ENCODE data around the gene LCN9.
"Not testable (repeated sequence)": the region's sequence is repeated elsewhere in the genome, so short reads cannot be mapped to it uniquely, and the experiment has no call there.

The LCN9 gene, protein sequence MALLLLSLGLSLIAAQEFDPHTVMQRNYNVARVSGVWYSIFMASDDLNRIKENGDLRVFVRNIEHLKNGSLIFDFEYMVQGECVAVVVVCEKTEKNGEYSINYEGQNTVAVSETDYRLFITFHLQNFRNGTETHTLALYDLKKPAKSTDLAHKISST

DNA sequence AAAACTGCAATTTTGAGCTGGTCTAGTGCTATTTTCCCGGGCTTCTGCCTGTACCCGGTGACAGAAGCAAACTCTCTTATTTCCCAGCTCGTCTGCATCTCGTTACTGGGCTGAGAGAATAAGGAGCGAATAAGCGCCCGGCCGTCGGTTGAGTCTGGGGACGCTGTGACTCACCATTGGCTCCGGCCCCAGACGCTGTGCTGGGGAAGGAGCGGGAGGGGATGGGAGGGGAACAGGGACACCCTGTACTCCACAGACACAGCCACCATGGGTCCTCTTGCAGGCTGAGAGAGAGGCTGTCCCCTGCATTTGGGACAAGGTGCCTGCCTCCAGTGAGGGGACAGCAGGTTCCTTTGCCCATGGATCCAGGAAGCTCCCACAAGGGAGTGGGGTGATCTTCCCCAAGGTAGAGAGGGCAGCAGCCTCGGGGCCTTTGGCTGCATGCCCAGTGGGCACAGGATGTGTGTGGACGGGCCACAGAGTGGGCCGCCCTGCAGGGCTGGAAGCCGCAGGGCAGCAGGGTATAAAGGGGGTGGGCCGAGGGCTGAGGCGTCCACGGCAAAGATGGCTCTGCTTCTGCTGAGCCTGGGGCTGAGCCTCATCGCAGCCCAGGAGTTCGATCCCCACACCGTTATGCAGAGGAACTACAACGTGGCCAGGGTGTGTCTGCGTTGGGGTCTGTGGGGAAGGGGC, at the start of gene LCN9:
TSS of gene LCN9 (plus strand) at position 552 of the 693 bp plus-strand sequence. CDS start at position 565, 13 bp downstream.
- no peak for DNase-seq

DNA sequence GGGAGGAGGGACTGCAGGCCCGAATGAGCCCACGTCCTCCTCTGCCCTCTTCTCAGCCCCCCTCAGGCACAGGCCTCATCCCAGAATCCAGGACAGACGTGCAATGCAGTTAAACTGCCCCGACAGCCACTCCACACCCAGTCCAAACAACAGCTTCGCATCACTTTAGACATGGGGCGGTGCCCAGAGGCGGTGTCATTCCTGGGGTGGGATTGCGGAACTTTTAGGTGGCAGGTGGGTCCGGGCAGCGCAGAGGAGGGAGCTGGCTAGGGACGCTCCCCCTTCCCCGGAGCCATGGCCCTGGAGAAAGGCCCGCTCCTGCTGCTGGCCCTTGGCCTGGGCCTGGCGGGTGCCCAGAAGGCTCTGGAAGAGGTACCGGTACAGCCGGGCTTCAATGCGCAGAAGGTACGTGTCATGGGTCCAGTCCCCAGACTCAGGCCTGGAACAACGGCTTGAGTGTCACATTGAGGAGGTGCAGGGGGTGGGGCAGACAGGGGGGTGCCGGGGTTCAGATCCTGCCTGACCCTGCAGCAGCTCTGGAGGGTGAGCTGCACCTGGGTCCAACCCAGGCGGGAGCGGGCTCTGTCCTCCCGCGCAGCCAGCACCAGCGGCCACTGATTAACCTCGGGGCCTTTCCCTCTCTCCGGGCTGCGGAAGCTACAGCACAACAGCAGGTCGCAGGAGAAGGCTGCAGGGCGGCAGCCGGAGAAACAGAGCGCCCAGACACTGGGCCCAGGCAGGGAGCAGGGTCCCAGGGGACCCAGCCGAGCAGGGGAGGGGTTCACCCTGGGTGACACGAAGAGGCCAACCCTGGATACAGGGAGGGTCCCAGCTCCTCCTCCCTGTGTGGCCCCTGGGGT, 48.9 kb upstream of the LCN9 start:
- no peak for DNase-seq

DNA sequence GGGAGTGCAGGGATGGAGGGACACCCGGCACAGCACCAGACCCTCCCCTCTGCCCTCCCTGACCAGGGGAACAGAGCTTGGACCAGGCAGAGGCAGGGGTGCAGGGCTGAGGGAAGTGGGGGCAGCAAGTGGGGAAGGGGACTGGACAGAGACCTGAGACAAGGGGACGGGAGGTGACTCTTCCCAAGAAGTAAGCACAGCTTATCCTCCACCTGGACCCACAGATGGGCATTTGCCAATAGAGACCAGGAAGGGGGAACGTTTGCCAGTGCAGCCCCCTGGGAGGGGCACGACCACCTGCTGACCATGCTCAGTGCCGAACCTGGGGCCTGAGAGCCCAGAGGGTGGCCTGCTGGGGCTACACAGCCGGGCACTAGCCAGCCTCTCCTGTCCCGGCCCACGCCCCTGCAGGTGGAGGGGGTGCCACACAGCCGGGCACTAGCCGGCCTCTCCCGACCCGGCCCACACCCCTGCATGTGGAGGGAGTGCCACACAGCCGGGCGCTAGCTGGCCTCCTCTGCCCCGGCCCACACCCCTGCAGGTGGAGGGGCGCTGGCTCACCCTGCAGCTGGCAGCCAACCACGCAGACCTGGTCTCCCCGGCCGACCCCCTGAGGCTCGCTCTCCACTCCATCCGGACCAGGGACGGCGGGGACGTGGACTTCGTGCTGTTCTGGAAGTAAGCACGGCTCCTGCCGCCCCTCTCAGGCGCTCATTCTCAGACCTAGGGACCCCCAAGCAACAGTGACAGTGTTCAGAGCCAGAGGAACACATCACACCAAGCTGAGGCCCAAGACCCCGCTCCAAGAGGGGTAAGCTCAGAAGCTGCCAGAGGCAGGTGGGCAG, 48.1 kb upstream of the LCN9 start:
- no peak for DNase-seq

DNA sequence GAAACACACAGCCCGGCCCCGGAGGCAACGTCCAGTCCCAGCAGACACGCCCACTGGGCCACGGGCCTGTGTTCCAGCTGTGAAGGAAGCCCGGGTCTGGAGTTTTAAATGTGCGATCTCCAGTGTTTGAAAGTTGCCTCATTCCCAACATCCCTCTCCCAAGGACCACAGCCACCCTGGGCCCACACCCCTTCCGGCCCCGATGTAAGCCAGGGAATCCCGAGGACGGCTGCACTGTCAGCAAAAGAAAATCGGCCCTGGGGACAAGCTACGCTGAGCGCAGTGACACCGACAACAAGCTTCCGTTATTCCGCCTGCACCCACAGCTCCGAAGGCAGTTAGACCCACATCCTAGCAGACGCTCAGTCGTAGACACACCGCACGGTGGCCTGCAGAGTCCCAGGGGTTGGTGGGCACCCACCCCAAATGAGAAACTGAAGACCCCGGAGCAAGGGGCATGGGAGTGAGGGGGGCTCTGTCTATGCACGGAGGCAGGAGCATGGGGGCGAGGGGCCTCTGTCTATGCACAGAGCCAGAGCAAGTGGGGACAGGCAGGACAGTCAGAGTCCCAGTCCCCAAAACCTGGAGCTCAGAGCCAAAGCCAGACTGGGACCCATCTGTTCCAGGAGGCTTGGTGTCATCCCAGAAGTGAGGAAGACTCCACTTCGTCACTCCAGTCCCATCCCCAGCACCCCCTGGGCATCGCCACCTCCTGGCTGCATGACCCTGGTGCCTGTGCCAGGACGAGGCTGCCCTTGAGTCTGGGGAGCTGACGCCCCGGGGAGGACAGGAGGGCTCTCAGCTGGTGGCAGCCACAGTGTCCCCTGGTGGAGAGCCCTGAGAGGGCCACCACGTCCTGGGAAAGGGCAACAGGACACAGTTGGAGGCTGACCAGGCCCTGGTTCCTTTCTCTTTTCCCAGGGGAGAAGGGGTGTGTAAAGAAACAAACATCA, 47.2 kb upstream of the LCN9 start:
- DNase-seq: no peak

DNA sequence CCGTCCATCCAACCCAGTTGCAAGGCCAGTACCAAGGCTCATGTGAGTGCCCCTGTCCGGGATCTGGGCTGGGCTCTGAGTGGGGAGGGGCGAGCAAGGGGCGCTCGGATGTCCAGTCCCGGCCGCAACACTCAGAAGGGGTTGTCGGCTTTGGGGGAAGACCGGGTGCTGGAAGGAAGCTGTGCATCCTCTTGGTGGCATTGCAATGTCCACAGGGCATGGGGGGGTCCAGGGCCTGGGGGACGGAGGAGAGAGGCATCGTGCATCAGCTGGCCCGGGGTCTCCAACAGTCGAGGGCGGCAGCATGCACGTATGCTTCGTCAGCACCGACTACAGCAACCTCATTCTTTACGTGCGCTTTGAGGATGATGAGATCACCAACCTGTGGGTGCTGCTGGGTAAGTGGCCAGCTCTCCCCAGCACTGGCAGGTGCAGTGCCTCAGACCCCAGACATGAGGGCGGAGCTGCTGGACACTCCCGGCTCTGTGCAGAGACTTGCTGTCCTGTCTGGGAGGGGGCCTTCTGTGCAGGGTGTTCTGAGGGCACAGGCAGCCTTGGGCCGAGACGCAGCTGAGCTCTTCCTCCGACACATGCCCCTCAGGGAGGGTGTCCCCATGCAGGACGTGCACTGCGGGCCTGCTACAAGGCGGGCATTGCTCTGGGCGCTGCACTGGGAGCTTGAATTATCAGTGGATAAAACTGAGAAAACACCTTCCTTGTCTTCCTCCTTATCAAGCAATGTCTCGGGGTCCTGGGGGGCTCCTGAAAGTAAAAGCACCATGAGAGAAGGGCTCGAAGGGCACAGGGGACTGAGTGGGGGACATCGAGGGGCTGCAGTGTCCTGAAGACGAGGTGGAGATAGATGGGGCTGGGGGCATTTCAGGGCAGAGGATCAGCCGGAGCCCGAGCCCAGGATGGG, 46.2 kb upstream of the LCN9 start:
- no peak for DNase-seq

DNA sequence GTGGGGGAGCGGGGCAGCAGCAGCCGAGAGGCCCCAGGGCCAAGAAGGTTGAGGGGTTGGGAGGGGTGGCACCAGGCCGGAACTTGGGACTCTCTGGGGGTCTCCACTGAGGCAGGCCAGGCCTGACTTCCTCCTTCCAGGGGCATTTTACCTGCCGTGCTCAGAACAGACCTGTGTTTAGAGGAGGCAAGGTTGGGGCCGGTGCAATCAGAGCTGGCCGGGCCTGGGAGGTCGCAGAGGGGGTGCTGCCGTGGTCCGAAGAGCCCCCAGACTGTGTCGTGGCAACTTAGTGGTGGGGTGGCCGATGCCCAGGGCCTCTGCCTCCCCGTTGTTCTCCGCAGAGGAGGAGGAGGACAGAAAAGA, 45.6 kb upstream of the LCN9 start:
- no peak for DNase-seq

DNA sequence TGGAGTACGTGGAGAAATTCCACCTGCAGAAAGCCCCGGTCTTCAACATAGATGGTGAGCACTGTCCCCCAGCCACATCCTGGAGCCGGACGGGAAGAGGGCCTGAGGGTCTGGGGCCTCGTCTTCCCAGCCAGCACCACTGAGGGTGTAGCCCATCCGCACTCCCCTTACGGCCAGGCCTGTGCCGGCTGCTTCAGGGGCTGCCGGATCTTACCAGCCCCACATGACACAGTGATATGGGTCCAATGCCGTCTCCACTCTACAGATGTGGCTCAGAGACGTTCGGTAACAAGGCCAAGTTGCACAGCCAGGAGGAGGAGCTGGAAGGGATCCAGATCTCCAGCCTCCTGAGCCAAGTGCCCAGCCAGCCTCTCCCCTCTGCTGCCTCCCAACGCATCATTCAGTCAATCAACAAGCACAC, 45.1 kb upstream of the LCN9 start:
- no peak for DNase-seq

DNA sequence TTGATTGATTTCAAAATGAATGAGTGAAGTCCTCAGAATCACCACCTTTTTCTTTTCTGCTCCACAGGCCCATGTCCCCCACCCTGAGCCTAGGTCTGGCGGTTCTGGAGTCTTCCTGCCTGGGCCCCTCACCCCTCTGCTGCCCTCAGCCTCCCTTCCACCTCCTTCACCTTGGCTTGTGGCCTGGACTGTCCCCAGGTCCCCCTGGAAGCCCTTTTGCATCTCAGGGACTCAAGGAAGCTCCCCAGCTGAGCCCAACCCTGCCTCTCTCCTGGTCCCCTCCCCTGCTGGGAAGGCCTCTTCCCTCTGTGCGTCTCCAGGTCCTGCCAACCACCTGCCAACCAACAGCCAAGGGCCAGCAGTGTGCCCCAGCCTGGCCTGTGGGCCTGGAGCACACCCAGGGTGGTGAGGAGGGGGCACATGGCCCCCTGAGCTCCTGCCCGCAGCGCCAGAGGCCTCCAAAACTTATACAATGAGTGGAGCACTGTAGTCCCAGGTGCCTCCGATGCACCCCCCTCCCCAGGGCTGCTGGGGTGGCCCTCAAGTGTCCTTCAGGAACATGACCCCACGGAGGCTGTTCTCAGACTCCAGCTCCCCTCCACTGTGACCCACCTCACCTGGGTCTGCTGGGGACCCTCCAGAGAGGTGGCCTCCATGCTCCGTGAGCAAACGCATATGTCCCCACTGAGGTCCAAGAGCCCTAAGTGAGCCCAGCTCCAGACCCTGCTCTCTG, 44.1 kb upstream of the LCN9 start:
- no peak for DNase-seq

DNA sequence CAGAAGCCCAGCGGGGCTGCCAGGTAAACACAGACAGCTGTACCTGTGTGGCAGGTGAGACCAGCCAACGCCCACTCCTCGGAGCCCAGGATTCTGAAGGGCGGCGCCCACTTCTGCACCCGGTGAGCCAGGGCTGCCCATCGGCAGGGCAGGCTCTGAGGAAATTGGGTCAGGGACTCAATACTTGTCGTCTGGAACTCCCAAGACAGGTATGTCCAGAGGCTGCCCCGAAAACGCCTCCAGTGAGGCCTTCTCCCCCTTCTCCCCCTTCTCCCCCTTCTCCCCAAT, 43.6 kb upstream of the LCN9 start:
- no peak for DNase-seq

DNA sequence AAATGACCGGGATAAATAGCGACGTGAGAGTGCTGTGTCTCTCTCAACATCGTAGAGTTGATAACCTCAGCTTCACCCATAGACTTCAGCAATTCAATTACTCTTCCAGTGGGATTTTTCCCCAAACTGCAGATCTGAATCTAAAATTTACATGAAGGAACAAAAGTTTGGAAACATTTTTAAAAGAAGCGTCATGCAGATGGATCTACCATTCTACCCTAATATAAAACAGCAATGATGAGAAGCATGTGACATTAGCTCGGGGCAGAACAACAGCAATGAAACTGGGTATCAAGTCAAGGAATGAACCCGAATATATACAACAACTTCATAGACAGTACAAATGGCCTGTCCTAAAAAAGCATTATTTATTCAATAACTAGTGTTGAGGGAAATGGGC, 42.6 kb upstream of the LCN9 start:
- no peak for DNase-seq

DNA sequence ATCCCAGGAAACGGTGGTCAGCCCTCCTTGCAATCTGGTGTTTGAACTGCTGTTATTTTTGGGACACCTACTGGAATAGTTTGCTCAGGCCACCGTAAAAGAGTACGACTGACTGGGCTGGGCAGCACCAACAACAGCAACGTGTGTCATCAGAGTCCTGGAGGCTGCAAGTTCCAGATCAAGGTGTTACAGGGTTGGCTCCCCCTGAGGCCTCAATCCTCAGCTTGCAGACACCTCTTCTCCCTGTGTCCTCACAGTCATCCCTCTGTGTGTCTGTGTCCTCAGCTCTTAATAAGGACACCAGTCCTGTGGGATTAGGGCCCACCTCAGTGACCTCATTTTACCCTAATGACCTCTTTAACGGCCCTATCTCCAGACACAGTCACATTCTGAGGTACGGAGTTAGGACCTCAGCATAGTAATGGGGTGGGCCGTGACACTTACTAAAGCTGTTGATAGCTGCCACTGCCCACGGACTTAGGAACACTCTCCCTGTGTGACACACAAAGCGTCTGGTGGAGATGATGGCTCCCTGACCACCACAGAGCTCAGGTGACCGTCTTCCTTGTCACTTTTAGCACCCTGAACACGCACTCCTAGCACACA, 40.6 kb upstream of the LCN9 start:
- no peak for DNase-seq

DNA sequence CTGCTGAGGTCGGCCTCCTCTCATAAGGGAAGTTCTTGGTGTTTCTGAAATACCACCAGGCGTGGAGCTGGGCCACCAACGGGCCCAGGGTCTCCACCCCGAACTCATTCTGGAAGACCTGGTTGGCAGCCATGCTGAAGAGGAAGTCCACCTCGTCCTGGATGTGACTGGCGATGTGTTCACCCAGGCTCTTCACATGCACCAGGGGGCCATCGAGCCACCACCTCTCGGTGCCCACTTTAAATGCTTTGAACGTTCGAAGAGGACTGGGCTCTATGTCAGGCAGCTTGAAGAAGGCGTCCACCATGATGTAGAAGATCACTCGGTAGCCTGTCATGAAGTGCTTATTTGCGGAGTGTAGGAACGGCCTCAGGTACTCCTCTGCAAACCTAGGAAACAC, 38.8 kb upstream of the LCN9 start:
- DNase-seq: no peak

DNA sequence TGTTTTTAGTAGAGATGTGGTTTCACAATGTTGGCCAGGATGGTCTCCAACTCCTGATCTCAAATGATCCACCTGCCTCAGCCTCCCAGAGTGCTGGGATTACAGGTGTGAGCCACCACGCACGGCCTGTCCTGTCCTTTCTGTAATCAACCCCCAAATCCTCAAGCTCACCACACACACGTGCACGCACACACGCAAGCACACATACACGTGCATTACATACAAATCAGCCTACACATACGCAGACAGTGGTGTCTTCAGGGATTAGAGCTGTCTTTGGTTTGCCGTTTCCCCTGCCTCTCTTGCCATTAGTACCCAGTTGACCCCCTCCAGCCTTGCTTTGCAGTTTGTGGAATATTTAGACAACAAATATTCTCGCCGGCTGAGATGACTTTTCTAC, 30.3 kb upstream of the LCN9 start:
- no peak for DNase-seq

DNA sequence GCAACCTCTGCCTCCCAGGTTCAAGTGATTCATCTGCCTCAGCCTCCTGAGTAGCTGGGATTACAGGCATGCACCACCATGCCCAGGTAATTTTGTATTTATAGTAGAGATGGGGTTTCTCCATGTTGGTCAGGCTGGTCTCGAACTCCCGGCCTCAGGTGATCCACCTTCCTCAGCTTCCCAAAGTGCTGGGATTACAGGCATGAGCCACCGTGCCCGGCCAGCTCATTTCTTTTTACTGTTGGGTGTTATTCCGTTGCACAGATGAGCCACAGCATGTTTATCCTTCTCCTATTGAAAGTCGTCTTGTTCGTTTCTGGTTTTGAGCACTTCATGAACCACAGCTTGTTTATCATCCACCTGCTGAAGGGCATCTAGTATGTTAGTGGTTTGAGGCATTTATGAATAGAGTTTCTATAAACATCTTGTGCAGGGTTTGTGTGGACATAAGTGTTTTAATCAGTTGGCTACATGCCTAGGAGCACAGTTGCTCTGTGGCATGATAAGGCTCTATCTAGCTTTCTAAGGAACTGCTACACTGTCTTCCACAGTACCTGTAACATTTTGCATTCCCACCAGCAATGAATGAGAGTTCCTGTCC, 26.1 kb upstream of the LCN9 start:
- not testable (repeated sequence) for DNase-seq

DNA sequence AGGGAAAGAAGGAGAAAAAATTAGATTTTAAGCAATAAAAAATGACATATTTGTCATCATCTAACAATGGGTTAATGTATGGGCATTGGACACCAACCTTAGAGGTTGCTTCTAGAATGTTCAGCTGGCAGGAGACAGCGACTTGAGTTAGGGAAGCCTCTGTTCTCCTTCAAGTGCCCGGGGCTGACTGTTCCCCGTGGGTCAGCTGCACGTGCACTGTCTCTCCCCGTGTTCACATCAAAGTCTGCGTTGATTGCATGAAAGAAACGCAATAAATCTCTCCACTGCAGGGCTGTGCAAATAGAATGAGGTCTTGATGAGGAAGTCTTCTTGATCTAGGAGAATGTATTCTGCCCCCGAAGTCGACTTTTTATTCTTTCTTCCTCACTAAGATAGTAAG, 23.9 kb upstream of the LCN9 start, which contains the start of gene GLT6D1:
TSS of gene GLT6D1 (minus strand) at position 345 of the 400 bp plus-strand sequence. CDS start 353 bp downstream, outside the sequence.
- no peak for DNase-seq

DNA sequence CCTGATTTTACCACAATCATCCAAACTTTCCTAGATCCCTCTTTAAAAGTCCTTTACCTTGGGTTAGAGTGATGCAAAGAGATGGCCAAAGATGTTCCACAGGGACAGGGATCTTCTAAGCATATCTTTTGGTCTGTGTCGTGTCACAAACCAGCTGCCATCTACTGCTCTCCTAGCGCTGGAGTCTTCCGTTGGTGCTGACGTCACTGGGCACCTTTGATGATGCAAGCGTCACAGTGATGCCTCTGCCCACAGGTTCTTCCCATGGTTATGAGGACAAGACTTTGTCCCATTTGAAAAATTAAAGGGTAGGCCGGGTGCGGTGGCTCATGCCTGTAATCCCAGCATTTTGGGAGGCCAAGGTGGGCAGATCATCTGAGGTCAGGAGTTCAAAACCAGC, 22.1 kb upstream of the LCN9 start:
- DNase-seq: no peak

DNA sequence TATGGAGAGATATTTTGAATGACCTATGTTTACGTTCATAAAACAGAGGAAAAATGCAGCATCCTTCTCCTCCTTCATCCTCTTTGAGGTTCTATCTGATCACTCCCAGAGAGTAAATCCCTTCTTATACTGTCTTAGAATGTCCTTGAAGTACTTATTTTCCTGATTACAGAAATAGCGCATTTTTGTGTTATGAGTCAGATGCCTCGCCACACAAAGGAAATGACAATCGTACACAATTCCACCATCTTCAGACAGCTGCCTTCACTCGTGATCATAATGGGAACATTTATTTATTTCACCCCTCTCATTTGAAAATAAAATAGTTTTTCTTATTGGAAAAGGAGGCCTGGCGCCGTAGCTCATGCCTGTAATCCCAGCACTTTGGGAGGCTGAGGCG, 21.4 kb upstream of the LCN9 start:
- DNase-seq: no peak

DNA sequence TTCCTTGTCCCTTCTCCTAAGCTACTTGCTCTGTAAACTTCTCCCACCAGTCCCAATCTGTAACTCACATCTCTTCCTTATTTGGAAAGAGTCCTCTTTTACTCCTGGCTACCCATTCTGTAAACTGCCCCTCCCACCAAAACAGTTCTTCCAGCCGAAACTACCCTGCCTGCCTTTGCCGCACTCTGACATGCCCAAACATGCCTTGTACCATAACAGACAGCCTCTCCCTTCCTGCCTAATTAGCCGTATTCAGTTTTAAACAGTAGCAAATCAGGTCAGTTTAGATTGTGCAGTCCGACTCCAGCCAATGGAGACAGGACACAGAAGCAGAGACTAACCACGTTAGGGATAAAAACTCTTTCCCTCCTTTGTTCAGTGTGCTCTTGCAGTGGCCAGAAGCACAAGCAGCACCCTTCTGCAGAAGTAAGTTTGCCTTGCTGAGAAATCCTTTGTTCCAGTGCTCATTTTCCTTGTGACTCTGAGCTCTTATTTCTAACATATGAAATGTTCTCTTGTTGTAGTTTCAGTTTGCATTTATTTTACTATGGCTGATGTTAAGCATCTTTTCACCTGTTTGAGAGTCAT, 18.4 kb upstream of the LCN9 start:
- no peak for DNase-seq

DNA sequence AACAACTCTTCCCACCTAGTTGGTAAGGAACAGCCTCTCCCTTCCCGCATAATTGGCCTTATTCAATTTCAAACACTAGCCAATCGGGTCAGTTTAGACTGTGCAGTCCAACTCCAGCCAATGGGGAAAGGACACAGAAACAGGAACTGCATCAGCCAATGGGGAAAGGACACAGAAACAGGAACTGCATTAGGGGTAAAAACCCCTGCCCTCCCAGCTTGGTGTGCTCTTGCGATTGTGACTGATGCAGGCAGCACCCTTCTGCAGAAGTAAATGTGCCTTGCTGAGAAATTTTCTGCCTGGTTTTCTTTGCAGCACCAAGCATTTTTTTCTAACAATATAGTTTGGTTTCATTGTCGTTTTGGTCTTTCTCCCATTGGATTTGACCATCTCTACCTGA, 15.2 kb upstream of the LCN9 start:
- DNase-seq: no peak
